DND-41 (cell line): ENCODE results near the gene C1orf21.

Experiments
- ATAC-seq: fragments of 200-7000 bp; cut with Tn5 transposase; 3 replicates; pipeline ENCODE4 v1.9.1; 2021; ENCODE audit warnings: low read depth; ENCODE audit not compliant: insufficient read depth
- DNase-seq: peaks from one replicate; pipeline ENCODE4 v3.0.0-alpha.2; 2020
- H2AFZ ChIP-seq: 2 replicates; pipeline ENCODE4 v1.6.0; 2012; ENCODE audit warnings: low read depth, low read length
- H3K27ac ChIP-seq: 2 replicates; pipeline ENCODE4 v1.5.1; 2012; ENCODE audit warnings: low read length, inconsistent platforms
- H3K27me3 ChIP-seq: fragments of 200-600 bp; sonication (generic); 2 replicates; pipeline ENCODE4 v1.6.0; 2012; ENCODE audit warnings: low read length, mild to moderate bottlenecking, inconsistent platforms; ENCODE audit not compliant: insufficient read depth, poor library complexity
- H3K36me3 ChIP-seq: 2 replicates; pipeline ENCODE4 v1.5.1; 2012; ENCODE audit warnings: low read length, inconsistent platforms; ENCODE audit not compliant: insufficient read depth
- H3K4me1 ChIP-seq: 2 replicates; pipeline ENCODE4 v1.5.1; 2012; ENCODE audit warnings: mild to moderate bottlenecking, low read length; ENCODE audit not compliant: insufficient read depth
- H3K4me2 ChIP-seq: 2 replicates; pipeline ENCODE4 v1.6.0; 2012; ENCODE audit warnings: mild to moderate bottlenecking, moderate library complexity, low read length, inconsistent platforms; ENCODE audit not compliant: insufficient read depth
- H3K4me3 ChIP-seq, 2 experiments: fragments of 200-600 bp in 1 of 2; shearing (Covaris generic) in 1 of 2; 2 replicates each; pipeline ENCODE4 v1.5.1; 2012 to 2016; ENCODE audit warnings: inconsistent platforms in 2 of 2, low read length in 2 of 2, mild to moderate bottlenecking in 2 of 2, low read depth in 1 of 2, moderate library complexity in 1 of 2
- H3K79me2 ChIP-seq: 2 replicates; pipeline ENCODE4 v1.6.0; 2012; ENCODE audit warnings: low read length, inconsistent platforms; ENCODE audit not compliant: insufficient read depth
- H3K9ac ChIP-seq: 2 replicates; pipeline ENCODE4 v1.6.0; 2012; ENCODE audit warnings: low read depth, mild to moderate bottlenecking, inconsistent platforms, low read length, moderate library complexity
- H3K9me3 ChIP-seq: 2 replicates; pipeline ENCODE4 v1.5.1; 2012; ENCODE audit warnings: low read length, moderate library complexity, mild to moderate bottlenecking, inconsistent platforms; ENCODE audit not compliant: insufficient read depth, severe bottlenecking
- H4K20me1 ChIP-seq: 2 replicates; pipeline ENCODE4 v1.6.0; 2012; ENCODE audit warnings: low read length; ENCODE audit not compliant: insufficient read depth
- EZH2 ChIP-seq: IDR thresholded peaks from 3 replicates; pipeline ENCODE4 v1.6.1; 2012; ENCODE audit warnings: borderline replicate concordance, low read depth, mild to moderate bottlenecking, moderate library complexity, low read length, inconsistent platforms; ENCODE audit not compliant: severe bottlenecking
- TF ChIP-seq, protein P1 (sequence below): IDR thresholded peaks from 2 replicates; pipeline ENCODE4 v1.5.1; 2012; ENCODE audit warnings: borderline replicate concordance, low read length, moderate library complexity, mild to moderate bottlenecking; ENCODE audit not compliant: poor library complexity, severe bottlenecking; ENCODE audit errors: extremely low read depth

C1orf21 gene

DNA sequence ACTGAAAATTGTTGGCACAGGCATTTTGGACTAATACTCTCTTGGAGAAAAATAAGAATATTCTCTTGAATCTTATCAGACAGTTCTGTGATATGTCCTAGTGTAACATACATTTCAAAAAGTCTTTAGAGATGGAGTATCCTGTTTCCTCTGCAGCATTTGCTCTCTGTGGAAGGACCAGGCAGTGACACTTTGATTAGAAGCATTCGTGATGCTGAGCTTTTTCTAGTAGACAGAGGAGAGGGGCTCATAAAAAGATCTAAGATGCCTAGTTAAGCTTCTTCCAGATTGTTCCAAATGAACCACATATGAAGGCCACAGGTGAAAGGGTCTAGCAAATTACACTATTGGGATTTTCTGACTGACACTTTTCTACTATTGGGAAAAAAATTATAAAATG lies 120.3 kb downstream of the C1orf21 start:
- TF ChIP-seq, protein P1, sequence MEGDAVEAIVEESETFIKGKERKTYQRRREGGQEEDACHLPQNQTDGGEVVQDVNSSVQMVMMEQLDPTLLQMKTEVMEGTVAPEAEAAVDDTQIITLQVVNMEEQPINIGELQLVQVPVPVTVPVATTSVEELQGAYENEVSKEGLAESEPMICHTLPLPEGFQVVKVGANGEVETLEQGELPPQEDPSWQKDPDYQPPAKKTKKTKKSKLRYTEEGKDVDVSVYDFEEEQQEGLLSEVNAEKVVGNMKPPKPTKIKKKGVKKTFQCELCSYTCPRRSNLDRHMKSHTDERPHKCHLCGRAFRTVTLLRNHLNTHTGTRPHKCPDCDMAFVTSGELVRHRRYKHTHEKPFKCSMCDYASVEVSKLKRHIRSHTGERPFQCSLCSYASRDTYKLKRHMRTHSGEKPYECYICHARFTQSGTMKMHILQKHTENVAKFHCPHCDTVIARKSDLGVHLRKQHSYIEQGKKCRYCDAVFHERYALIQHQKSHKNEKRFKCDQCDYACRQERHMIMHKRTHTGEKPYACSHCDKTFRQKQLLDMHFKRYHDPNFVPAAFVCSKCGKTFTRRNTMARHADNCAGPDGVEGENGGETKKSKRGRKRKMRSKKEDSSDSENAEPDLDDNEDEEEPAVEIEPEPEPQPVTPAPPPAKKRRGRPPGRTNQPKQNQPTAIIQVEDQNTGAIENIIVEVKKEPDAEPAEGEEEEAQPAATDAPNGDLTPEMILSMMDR, result no peak
- no peak for TF ChIP-seq EZH2
- H3K4me2 ChIP-seq, result no peak overlapping the region

DNA sequence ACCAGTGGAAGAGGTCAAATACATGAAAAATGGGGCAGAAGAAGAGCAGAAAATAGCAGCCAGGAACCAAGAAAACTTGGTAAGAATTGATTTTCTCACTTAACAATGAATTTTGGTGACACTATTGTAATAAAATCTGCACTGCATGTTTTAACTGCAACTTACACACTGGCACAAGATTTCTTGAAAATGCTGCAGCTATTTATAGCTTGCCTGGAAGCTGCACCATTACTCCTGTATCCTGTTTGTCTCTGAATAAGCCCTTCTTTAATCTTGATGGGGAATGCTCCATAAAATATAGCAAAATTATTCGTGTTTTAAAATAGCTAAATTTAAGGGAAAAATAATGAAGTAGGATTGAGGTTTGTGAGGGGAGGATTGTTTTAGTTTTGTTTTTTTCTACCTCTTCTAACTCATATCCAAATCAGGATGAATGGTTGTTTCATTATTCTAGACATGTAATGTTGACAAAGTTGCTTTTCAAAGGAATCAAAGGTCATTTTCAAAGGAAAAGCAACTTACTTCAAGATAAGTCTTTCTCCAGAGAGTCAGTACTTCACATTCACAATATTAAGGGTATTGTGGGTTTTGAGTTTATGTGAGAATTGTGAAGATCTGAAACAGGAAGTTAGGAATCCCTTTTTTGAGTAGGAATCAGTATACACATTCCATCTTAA lies 120.9 kb downstream of the C1orf21 start:
- H2AFZ ChIP-seq, result no peak overlapping the region
- no peaks in the 10 kb centered on the region for H3K79me2 ChIP-seq
- no peaks in the 10 kb centered on the region for H3K4me1 ChIP-seq
- H3K9me3 ChIP-seq, result no peaks in the 10 kb centered on the region
- DNase-seq (no peak), ATAC-seq (no peak)
- H3K9ac ChIP-seq, result no peak overlapping the region
- TF ChIP-seq, protein P1, result no peak
- no peak for TF ChIP-seq EZH2
- H3K36me3 ChIP-seq, result no peaks in the 10 kb centered on the region
- H3K4me3 ChIP-seq, result no peak overlapping the region
- H3K27ac ChIP-seq, result no peak overlapping the region
- no peaks in the 10 kb centered on the region for H4K20me1 ChIP-seq
- H3K27me3 ChIP-seq, result no peaks in the 10 kb centered on the region
- no peak overlapping the region for H3K4me2 ChIP-seq

More for the DNA sequence above, 120.3 kb downstream of the C1orf21 start:
- H3K4me1 ChIP-seq, result no peaks in the 10 kb centered on the region
- no peak for DNase-seq
- H4K20me1 ChIP-seq, result no peaks in the 10 kb centered on the region
- H2AFZ ChIP-seq, result no peak overlapping the region
- no peaks in the 10 kb centered on the region for H3K9me3 ChIP-seq
- H3K79me2 ChIP-seq, result no peaks in the 10 kb centered on the region
- no peak overlapping the region for H3K9ac ChIP-seq
- H3K27me3 ChIP-seq, result no peaks in the 10 kb centered on the region
- H3K27ac ChIP-seq, result no peak overlapping the region
- no peak for ATAC-seq
- H3K4me3 ChIP-seq, result no peak overlapping the region
- no peaks in the 10 kb centered on the region for H3K36me3 ChIP-seq

DNA sequence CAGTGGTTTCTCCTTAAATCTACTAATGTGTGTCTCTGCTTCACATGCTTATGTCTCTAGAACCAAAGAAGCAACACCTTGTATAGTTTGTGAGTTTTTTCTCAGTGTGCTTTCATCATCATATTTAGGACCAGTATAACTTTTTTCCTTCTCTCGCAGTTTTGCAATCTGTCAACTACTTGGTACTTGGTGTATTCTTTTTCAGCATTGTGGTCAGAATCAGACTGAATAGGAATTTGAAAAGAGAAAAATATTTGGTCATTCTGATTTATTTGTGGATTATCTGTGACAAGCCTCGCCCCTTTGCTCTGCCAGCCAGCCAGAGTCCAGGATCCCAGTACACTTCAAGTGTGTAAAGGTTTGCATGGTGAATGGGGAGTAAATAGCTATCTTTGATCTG lies 122.3 kb downstream of the C1orf21 start:
- Histone ChIP-seq H3K36me3 (no peaks in the 10 kb centered on the region), H3K9ac (no peak overlapping the region), H3K27ac (no peak overlapping the region), H3K4me3 (no peak overlapping the region), H3K4me1 (no peaks in the 10 kb centered on the region), H3K79me2 (no peaks in the 10 kb centered on the region), H4K20me1 (no peaks in the 10 kb centered on the region), H3K4me2 (no peak overlapping the region), H3K9me3 (no peaks in the 10 kb centered on the region), H2AFZ (no peak overlapping the region), H3K27me3 (no peaks in the 10 kb centered on the region)
- DNase-seq (no peak), ATAC-seq (no peak)
- TF ChIP-seq EZH2, result no peak
- TF ChIP-seq, protein P1, result no peak

- Histone ChIP-seq H3K4me3 (no peak overlapping the region), H3K79me2 (no peaks in the 10 kb centered on the region), H3K27me3 (no peaks in the 10 kb centered on the region), H3K9me3 (no peaks in the 10 kb centered on the region), H3K9ac (no peak overlapping the region), H2AFZ (no peak overlapping the region), H3K4me2 (no peak overlapping the region), H4K20me1 (no peaks in the 10 kb centered on the region), H3K36me3 (no peaks in the 10 kb centered on the region), H3K27ac (no peak overlapping the region), H3K4me1 (no peaks in the 10 kb centered on the region)
- DNase-seq (no peak), ATAC-seq (no peak)
- no peak for TF ChIP-seq EZH2
- TF ChIP-seq, protein P1, result no peak
Measured at GRCh38 chr1:184510110-184510509, 123.3 kb downstream of the C1orf21 start.
